ENCODE results near the gene PTH1R.

DNA sequence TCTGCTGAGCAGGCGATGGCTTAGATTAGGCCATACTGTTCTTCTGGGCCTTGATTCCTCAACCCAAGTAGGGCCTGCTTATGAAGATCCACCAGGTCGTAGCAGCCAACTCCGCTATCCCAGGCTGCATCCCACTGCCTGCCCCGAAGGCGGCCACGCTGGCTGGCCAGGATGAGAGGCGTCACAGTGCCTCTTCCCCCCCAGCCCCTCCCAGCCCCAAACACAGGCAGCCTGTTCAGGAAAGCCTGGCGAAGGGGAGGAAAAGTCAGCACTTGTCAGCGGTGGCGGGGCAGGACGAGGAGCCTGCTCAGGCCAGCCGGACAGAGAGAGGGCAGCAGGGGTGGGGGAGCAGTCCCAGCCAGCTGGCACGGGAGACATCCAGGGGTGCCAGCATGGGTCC lies 11.2 kb downstream of the PTH1R start:
- TF ChIP-seq, protein P1, sequence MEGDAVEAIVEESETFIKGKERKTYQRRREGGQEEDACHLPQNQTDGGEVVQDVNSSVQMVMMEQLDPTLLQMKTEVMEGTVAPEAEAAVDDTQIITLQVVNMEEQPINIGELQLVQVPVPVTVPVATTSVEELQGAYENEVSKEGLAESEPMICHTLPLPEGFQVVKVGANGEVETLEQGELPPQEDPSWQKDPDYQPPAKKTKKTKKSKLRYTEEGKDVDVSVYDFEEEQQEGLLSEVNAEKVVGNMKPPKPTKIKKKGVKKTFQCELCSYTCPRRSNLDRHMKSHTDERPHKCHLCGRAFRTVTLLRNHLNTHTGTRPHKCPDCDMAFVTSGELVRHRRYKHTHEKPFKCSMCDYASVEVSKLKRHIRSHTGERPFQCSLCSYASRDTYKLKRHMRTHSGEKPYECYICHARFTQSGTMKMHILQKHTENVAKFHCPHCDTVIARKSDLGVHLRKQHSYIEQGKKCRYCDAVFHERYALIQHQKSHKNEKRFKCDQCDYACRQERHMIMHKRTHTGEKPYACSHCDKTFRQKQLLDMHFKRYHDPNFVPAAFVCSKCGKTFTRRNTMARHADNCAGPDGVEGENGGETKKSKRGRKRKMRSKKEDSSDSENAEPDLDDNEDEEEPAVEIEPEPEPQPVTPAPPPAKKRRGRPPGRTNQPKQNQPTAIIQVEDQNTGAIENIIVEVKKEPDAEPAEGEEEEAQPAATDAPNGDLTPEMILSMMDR (IDR thresholded peaks at IDR 0.05), result no peak
- TF ChIP-seq POLR2A (IDR thresholded peaks at IDR 0.05), result no peak
